Smooth muscle cell (in vitro differentiated cells): ENCODE measurements around the gene ATP10D. TPM values are rescaled to one million over a fixed set of nuclear protein-coding genes. Genes with fewer than 3 reads are reported as not detected.
A peak's percentile ranks its signal among the peaks of the same experiment; 100 is the strongest.

ENCODE experiments used
- DNase-seq: peaks from one replicate; lab custom pipeline; 2025; ENCODE audit not compliant: unreplicated experiment; lab: John Stamatoyannopoulos, UW
- H2AFZ ChIP-seq: fragments of 200-600 bp; sonication (generic); 2 replicates; pipeline ENCODE4 v1.6.0; 2016; ENCODE audit warnings: antibody characterized with exemption, low read depth, mild to moderate bottlenecking
- H3F3A ChIP-seq: fragments of 200-600 bp; sonication (generic); 2 replicates; pipeline ENCODE4 v1.6.0; 2017; ENCODE audit warnings: antibody characterized with exemption, low read depth
- H3K27ac ChIP-seq: fragments of 200-600 bp; sonication (generic); 2 replicates; pipeline ENCODE4 v1.5.1; 2016; ENCODE audit warnings: low read depth, mild to moderate bottlenecking
- H3K27me3 ChIP-seq: fragments of 200-600 bp; sonication (generic); 2 replicates; pipeline ENCODE4 v1.6.1; 2016; ENCODE audit warnings: low read depth, mild to moderate bottlenecking
- H3K36me3 ChIP-seq: fragments of 200-600 bp; sonication (generic); 2 replicates; pipeline ENCODE4 v1.5.1; 2016; ENCODE audit warnings: low read depth
- H3K4me1 ChIP-seq: fragments of 200-600 bp; sonication (generic); 2 replicates; pipeline ENCODE4 v1.5.1; 2016; ENCODE audit warnings: low read depth
- H3K4me2 ChIP-seq: fragments of 200-600 bp; sonication (generic); 2 replicates; pipeline ENCODE4 v1.6.0; 2016; ENCODE audit warnings: mild to moderate bottlenecking
- H3K4me3 ChIP-seq: fragments of 200-600 bp; sonication (generic); 2 replicates; pipeline ENCODE4 v1.5.1; 2016; ENCODE audit warnings: mild to moderate bottlenecking
- H3K79me2 ChIP-seq: fragments of 200-600 bp; sonication (generic); 2 replicates; pipeline ENCODE4 v1.6.0; 2016; ENCODE audit warnings: low read depth, mild to moderate bottlenecking
- H3K9ac ChIP-seq: fragments of 200-600 bp; sonication (generic); 2 replicates; pipeline ENCODE4 v1.6.0; 2016; ENCODE audit warnings: low read depth
- H3K9me3 ChIP-seq: fragments of 200-600 bp; sonication (generic); replicated peaks from 2 replicates; pipeline ENCODE4 v1.5.1; 2016; ENCODE audit warnings: low read depth
- H4K20me1 ChIP-seq: fragments of 200-600 bp; sonication (generic); 2 replicates; pipeline ENCODE4 v1.6.0; 2016; ENCODE audit warnings: low read depth
- CTCF ChIP-seq: fragments of 200-600 bp; sonication (generic); IDR thresholded peaks from 2 replicates; pipeline ENCODE4 v1.5.1; 2017; ENCODE audit warnings: borderline replicate concordance, mild to moderate bottlenecking, antibody characterized with exemption; ENCODE audit not compliant: insufficient read depth, poor library complexity, severe bottlenecking
- WGBS: methylation state at CpG from one replicate; pipeline ENCODE4 v1.1.7; 2016; ENCODE audit warnings: low lambda C conversion rate; 5-methylcytosine and 5-hydroxymethylcytosine counted together
- polyA plus RNA-seq: library from polyadenylated mRNA; unstranded; fragments of >200 nt; fragmentation: Nextera tagmentation; extraction: Ambion mirVana; gene quantifications from 2 replicates; pipeline ENCODE4 v1.2.1, GENCODE V29; 2016
- total RNA-seq: library from RNA; depleted of rRNA; stranded (reverse); fragments of >200 nt; gene quantifications from 2 replicates; pipeline ENCODE4 v1.2.3, GENCODE V29; 2014

ATP10D gene
- total and polyA plus RNA-seq, 2 experiments from 2014 or later: 8.6 to 28.4 TPM

GRCh38 chr4:47530801-47531200, 45.7 kb downstream of the ATP10D start:
- Histone ChIP-seq H3K27ac (peak overlapping the region; percentile 82), H3K4me2 (peak overlapping the region; percentile 29), H3K9me3 (no peaks in the 10 kb centered on the region), H3K4me1 (peaks cover 25% of the 10 kb centered on the region), H3F3A (no peaks in the 10 kb centered on the region), H3K4me3 (no peak overlapping the region), H2AFZ (no peak overlapping the region), H3K27me3 (no peaks in the 10 kb centered on the region), H3K79me2 (no peaks in the 10 kb centered on the region), H3K9ac (no peak overlapping the region), H4K20me1 (no peaks in the 10 kb centered on the region), H3K36me3 (no peaks in the 10 kb centered on the region)
- no peak for TF ChIP-seq CTCF
- no peak for DNase-seq
- WGBS: 92% methylated on average over 1 of the region's 1 CpG

GRCh38 chr4:47531241-47531953, 46.3 kb downstream of the ATP10D start:
- no peak for DNase-seq
- Histone ChIP-seq H3K4me3 (no peak overlapping the region), H4K20me1 (no peaks in the 10 kb centered on the region), H3K4me1 (peaks cover 19% of the 10 kb centered on the region), H3K4me2 (peak overlapping the region; percentile 29), H3K27ac (peak overlapping the region; percentile 82), H3K9ac (no peak overlapping the region), H3K36me3 (no peaks in the 10 kb centered on the region), H3K9me3 (no peaks in the 10 kb centered on the region), H3K27me3 (no peaks in the 10 kb centered on the region), H3F3A (no peaks in the 10 kb centered on the region), H3K79me2 (no peaks in the 10 kb centered on the region), H2AFZ (no peak overlapping the region)
- 27% methylated on average over 2 of the region's 2 CpGs for WGBS
- TF ChIP-seq CTCF: no peak

GRCh38 chr4:47531954-47532321, 46.9 kb downstream of the ATP10D start:
- H3K9ac ChIP-seq: no peak overlapping the region

More at GRCh38 chr4:47531954-47532321, 46.9 kb downstream of the ATP10D start:
- Histone ChIP-seq H3K9me3 (no peaks in the 10 kb centered on the region), H3K4me3 (no peak overlapping the region), H4K20me1 (no peaks in the 10 kb centered on the region), H3K4me2 (peak overlapping the region; percentile 29), H3K79me2 (no peaks in the 10 kb centered on the region), H3F3A (no peaks in the 10 kb centered on the region), H2AFZ (no peak overlapping the region), H3K27ac (peak overlapping the region; percentile 82), H3K27me3 (no peaks in the 10 kb centered on the region), H3K36me3 (no peaks in the 10 kb centered on the region), H3K4me1 (peaks cover 18% of the 10 kb centered on the region)
- no peak for TF ChIP-seq CTCF
- 74% methylated on average over 2 of the region's 2 CpGs for WGBS
- no peak for DNase-seq
